NT2/D1 (cell line): ENCODE data around the gene PPIF.

Experiments used
- YY1 ChIP-seq: IDR thresholded peaks from 2 replicates; pipeline ENCODE4 v1.6.1; 2011; ENCODE audit not compliant: insufficient read length, insufficient read depth
- ZNF274 ChIP-seq: IDR thresholded peaks from 2 replicates; pipeline ENCODE4 v1.6.1; 2011; ENCODE audit warnings: mild to moderate bottlenecking, low read depth, low read length

DNA sequence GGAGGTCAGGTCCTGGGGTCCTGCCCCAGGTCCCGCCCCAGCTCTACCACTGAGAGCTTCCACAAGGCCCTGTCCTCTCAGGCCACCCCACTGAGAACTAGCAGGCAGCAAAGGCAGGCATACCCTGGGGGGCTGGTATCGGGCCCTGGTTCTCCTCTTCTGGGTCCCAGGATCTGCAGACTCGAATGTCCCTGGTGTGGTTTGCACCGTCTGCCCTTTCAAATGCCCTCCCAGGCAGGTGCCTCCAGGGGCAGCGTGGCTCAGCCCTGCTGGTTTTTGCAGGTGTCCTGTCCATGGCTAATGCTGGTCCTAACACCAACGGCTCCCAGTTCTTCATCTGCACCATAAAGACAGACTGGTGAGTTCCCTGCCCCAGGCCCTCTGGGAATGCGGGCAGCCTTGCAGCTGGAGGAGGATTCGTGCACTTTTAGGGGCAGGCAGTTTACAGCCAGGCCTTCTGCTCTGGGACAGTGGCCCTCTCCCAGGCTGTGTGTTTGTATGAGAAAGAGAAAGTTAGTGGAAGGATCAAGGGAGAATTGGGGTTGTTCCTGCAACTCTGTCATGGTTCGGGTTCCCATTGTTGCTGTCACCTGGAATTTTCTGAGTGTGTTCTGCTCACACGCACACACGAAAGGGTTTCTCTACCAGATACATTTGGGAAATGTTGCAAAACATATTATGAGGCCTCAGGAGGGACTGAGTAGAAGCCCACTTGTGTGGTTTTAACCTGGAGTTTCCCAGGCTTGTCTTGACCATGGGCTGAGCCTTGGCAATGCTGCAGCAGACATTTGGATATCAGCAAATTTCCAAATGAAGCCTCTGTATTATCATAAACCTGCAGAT lies 5.0 kb downstream of the PPIF start:
- TF ChIP-seq YY1 (no peak), ZNF274 (no peak)
